ENCODE data around the gene CSNK1G2.
"Not testable (repeated sequence)": the region's sequence is repeated elsewhere in the genome, so short reads cannot be mapped to it uniquely, and the experiment has no call there.

The CSNK1G2 gene

GRCh38 chr19:1987197-1988187 lies 46.5 kb downstream of the CSNK1G2 start:
- no peak for DNase-seq (ENCODE audit: low read depth)
- TF ChIP-seq CTCF (conservative IDR thresholded peaks at IDR 0.05; ENCODE audit: low read depth, low read length), result no peak
- H3K4me3 ChIP-seq (ENCODE audit: low read length), result no peak overlapping the region

GRCh38 chr19:1988464-1988863 lies 47.5 kb downstream of the CSNK1G2 start:
- H3K4me3 ChIP-seq (ENCODE audit: low read length); DNase-seq (ENCODE audit: low read depth): not testable (repeated sequence)

- H3K4me3 ChIP-seq (ENCODE audit: low read length), result no peak overlapping the region
- DNase-seq (ENCODE audit: low read depth), result no peak
- no peak for TF ChIP-seq CTCF (conservative IDR thresholded peaks at IDR 0.05; ENCODE audit: low read depth, low read length)
Measured at GRCh38 chr19:1989513-1990229, 48.7 kb downstream of the CSNK1G2 start.

- H3K4me3 ChIP-seq (ENCODE audit: low read length), result no peak overlapping the region
- no peak for TF ChIP-seq CTCF (conservative IDR thresholded peaks at IDR 0.05; ENCODE audit: low read depth, low read length)
- DNase-seq (ENCODE audit: low read depth), result no peak
Measured at GRCh38 chr19:1990230-1991017, 49.5 kb downstream of the CSNK1G2 start.

GRCh38 chr19:1991018-1991913 lies 50.3 kb downstream of the CSNK1G2 start:
- no peak overlapping the region for H3K4me3 ChIP-seq (ENCODE audit: low read length)
- no peak for TF ChIP-seq CTCF (conservative IDR thresholded peaks at IDR 0.05; ENCODE audit: low read depth, low read length)
- no peak for DNase-seq (ENCODE audit: low read depth)

- TF ChIP-seq CTCF (conservative IDR thresholded peaks at IDR 0.05; ENCODE audit: low read depth, low read length), result no peak
- no peak overlapping the region for H3K4me3 ChIP-seq (ENCODE audit: low read length)
- no peak for DNase-seq (ENCODE audit: low read depth)
Measured at GRCh38 chr19:1992759-1993260, 51.8 kb downstream of the CSNK1G2 start.

Data from retinal pigment epithelial cell (primary cell).